ENCODE results near the gene ZNF827.
A peak's percentile ranks its signal among the peaks of the same experiment; 100 is the strongest.

Gene ZNF827

GRCh38 chr4:145891958-145892357, 46.7 kb downstream of the ZNF827 start:
- DNase-seq (ENCODE audit: low read depth in 2 of 2), result no peak

GRCh38 chr4:145890689-145891088, 47.9 kb downstream of the ZNF827 start:
- DNase-seq (ENCODE audit: low read depth in 2 of 2), result no peak

GRCh38 chr4:145888393-145888792, 50.2 kb downstream of the ZNF827 start:
- no peak for DNase-seq (ENCODE audit: low read depth in 2 of 2)

- DNase-seq (ENCODE audit: low read depth in 2 of 2), result peak; percentile 36 to 50
Measured at GRCh38 chr4:145887241-145887991, 51.2 kb downstream of the ZNF827 start.

- DNase-seq (ENCODE audit: low read depth in 2 of 2), result no peak
Measured at GRCh38 chr4:145886871-145887240, 51.8 kb downstream of the ZNF827 start.

GRCh38 chr4:145885666-145886065, 53.0 kb downstream of the ZNF827 start:
- no peak for DNase-seq (ENCODE audit: low read depth in 2 of 2)

- DNase-seq (ENCODE audit: low read depth in 2 of 2), result no peak
Measured at GRCh38 chr4:145884775-145885174, 53.8 kb downstream of the ZNF827 start.

- DNase-seq (ENCODE audit: low read depth in 2 of 2), result no peak
Measured at GRCh38 chr4:145883101-145883694, 55.4 kb downstream of the ZNF827 start.

GRCh38 chr4:145882604-145883003, 56.0 kb downstream of the ZNF827 start:
- DNase-seq (ENCODE audit: low read depth in 2 of 2), result no peak

- no peak for DNase-seq (ENCODE audit: low read depth in 2 of 2)
Measured at GRCh38 chr4:145881989-145882388, 56.6 kb downstream of the ZNF827 start.

GRCh38 chr4:145881576-145881975, 57.0 kb downstream of the ZNF827 start:
- DNase-seq (ENCODE audit: low read depth in 2 of 2), result no peak

- no peak for DNase-seq (ENCODE audit: low read depth in 2 of 2)
Measured at GRCh38 chr4:145880355-145880960, 58.2 kb downstream of the ZNF827 start.

- DNase-seq (ENCODE audit: low read depth in 2 of 2), result no peak
Measured at GRCh38 chr4:145879598-145879997, 59.0 kb downstream of the ZNF827 start.

- no peak for DNase-seq (ENCODE audit: low read depth in 2 of 2)
Measured at GRCh38 chr4:145878501-145879435, 59.9 kb downstream of the ZNF827 start.

- DNase-seq (ENCODE audit: low read depth in 2 of 2), result no peak
Measured at GRCh38 chr4:145876531-145877180, 62.0 kb downstream of the ZNF827 start.

- DNase-seq (ENCODE audit: low read depth in 2 of 2), result no peak
Measured at GRCh38 chr4:145873901-145874300, 64.7 kb downstream of the ZNF827 start.

- no peak for DNase-seq (ENCODE audit: low read depth in 2 of 2)
Measured at GRCh38 chr4:145871209-145871608, 67.4 kb downstream of the ZNF827 start.

GRCh38 chr4:145870155-145871020, 68.2 kb downstream of the ZNF827 start:
- DNase-seq (ENCODE audit: low read depth in 2 of 2), result no peak

- no peak for DNase-seq (ENCODE audit: low read depth in 2 of 2)
Measured at GRCh38 chr4:145868637-145869409, 69.8 kb downstream of the ZNF827 start.

- no peak for DNase-seq (ENCODE audit: low read depth in 2 of 2)
Measured at GRCh38 chr4:145867406-145867805, 71.2 kb downstream of the ZNF827 start.

Data from fibroblast of skin of left biceps (primary cell).